ENCODE data around the gene ERGIC1. TPM values are rescaled to one million over a fixed set of nuclear protein-coding genes. Genes with fewer than 3 reads are reported as not detected.
A peak's percentile ranks its signal among the peaks of the same experiment; 100 is the strongest.

ERGIC1 gene
- total RNA-seq, 1 donor: 109 TPM

DNA sequence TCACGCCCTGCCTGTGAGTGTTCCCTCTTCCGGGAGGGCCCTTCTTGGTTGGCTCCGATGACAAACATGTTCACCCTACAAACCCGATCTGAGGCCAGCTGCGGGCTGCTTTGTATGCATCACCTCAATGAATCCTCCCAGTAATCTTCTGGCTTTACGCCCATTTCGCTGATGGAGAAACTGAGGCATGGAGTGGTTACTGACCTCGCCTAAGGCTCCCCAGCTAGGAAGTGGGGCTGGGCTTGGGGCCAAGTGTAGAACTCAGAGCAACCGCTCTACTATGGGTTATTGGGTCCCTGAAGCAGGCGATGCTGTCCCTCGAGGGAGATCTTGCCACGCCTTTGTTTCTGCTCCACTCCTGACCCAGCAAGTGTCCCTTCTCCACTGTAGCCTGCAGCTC, 86.9 kb downstream of the ERGIC1 start:
- H2AFZ ChIP-seq (ENCODE audit: low read length): no peak overlapping the region
- DNase-seq (ENCODE audit: insufficient read length, low spot score, missing footprints): no peak
- no peaks in the 10 kb centered on the region for H4K20me1 ChIP-seq (ENCODE audit: insufficient read depth, low read length)
- no peak overlapping the region for H3K4me2 ChIP-seq (ENCODE audit: insufficient read depth, low read length)
- peak overlapping the region; percentile 96 for H3K27ac ChIP-seq (ENCODE audit: low read depth, low read length)
- peaks cover 10% of the 10 kb centered on the region for H3K4me1 ChIP-seq (ENCODE audit: insufficient read depth, low read length)
- H3K9me3 ChIP-seq (ENCODE audit: low read depth, low read length): no peaks in the 10 kb centered on the region
- no peaks in the 10 kb centered on the region for H3K27me3 ChIP-seq (ENCODE audit: insufficient read depth, low read length)
- TF ChIP-seq CTCF (IDR thresholded peaks at IDR 0.05; ENCODE audit: extremely low read depth, low read depth, low read length): no peak
- H3K4me3 ChIP-seq (ENCODE audit: insufficient read depth, low read length): no peak overlapping the region
- no peaks in the 10 kb centered on the region for H3K79me2 ChIP-seq (ENCODE audit: insufficient read depth, low read length)
- H3K36me3 ChIP-seq (ENCODE audit: insufficient read depth, low read length): peaks cover 42% of the 10 kb centered on the region

GRCh38 chr5:172921906-172922305, 87.9 kb downstream of the ERGIC1 start:
- H2AFZ ChIP-seq (ENCODE audit: low read length): no peak overlapping the region
- no peak overlapping the region for H3K4me2 ChIP-seq (ENCODE audit: insufficient read depth, low read length)
- peaks cover 10% of the 10 kb centered on the region for H3K4me1 ChIP-seq (ENCODE audit: insufficient read depth, low read length)
- H3K36me3 ChIP-seq (ENCODE audit: insufficient read depth, low read length): peaks cover 42% of the 10 kb centered on the region
- no peak for DNase-seq (ENCODE audit: insufficient read length, low spot score, missing footprints)
- no peaks in the 10 kb centered on the region for H4K20me1 ChIP-seq (ENCODE audit: insufficient read depth, low read length)
- no peaks in the 10 kb centered on the region for H3K9me3 ChIP-seq (ENCODE audit: low read depth, low read length)
- H3K4me3 ChIP-seq (ENCODE audit: insufficient read depth, low read length): no peak overlapping the region
- no peak for TF ChIP-seq CTCF (IDR thresholded peaks at IDR 0.05; ENCODE audit: extremely low read depth, low read depth, low read length)
- H3K27me3 ChIP-seq (ENCODE audit: insufficient read depth, low read length): no peaks in the 10 kb centered on the region
- H3K79me2 ChIP-seq (ENCODE audit: insufficient read depth, low read length): no peaks in the 10 kb centered on the region
- H3K27ac ChIP-seq (ENCODE audit: low read depth, low read length): peak overlapping the region; percentile 96

- Histone ChIP-seq H2AFZ (ENCODE audit: low read length) (no peak overlapping the region), H3K36me3 (ENCODE audit: insufficient read depth, low read length) (peaks cover 36% of the 10 kb centered on the region), H3K4me2 (ENCODE audit: insufficient read depth, low read length) (no peak overlapping the region), H4K20me1 (ENCODE audit: insufficient read depth, low read length) (no peaks in the 10 kb centered on the region), H3K4me1 (ENCODE audit: insufficient read depth, low read length) (peaks cover 10% of the 10 kb centered on the region), H3K27ac (ENCODE audit: low read depth, low read length) (no peak overlapping the region), H3K27me3 (ENCODE audit: insufficient read depth, low read length) (no peaks in the 10 kb centered on the region), H3K79me2 (ENCODE audit: insufficient read depth, low read length) (no peaks in the 10 kb centered on the region), H3K4me3 (ENCODE audit: insufficient read depth, low read length) (no peak overlapping the region), H3K9me3 (ENCODE audit: low read depth, low read length) (no peaks in the 10 kb centered on the region)
- DNase-seq (ENCODE audit: insufficient read length, low spot score, missing footprints): no peak
- TF ChIP-seq CTCF (IDR thresholded peaks at IDR 0.05; ENCODE audit: extremely low read depth, low read depth, low read length): no peak
Measured at GRCh38 chr5:172923539-172923938, 89.5 kb downstream of the ERGIC1 start.

- Histone ChIP-seq H3K36me3 (ENCODE audit: insufficient read depth, low read length) (peaks cover 24% of the 10 kb centered on the region), H3K4me3 (ENCODE audit: insufficient read depth, low read length) (no peak overlapping the region), H3K4me2 (ENCODE audit: insufficient read depth, low read length) (no peak overlapping the region), H3K27me3 (ENCODE audit: insufficient read depth, low read length) (no peaks in the 10 kb centered on the region), H3K79me2 (ENCODE audit: insufficient read depth, low read length) (no peaks in the 10 kb centered on the region), H2AFZ (ENCODE audit: low read length) (no peak overlapping the region), H3K9me3 (ENCODE audit: low read depth, low read length) (no peaks in the 10 kb centered on the region), H4K20me1 (ENCODE audit: insufficient read depth, low read length) (no peaks in the 10 kb centered on the region), H3K27ac (ENCODE audit: low read depth, low read length) (no peak overlapping the region), H3K4me1 (ENCODE audit: insufficient read depth, low read length) (peaks cover 12% of the 10 kb centered on the region)
- DNase-seq (ENCODE audit: insufficient read length, low spot score, missing footprints): peak; percentile 48
- no peak for TF ChIP-seq CTCF (IDR thresholded peaks at IDR 0.05; ENCODE audit: extremely low read depth, low read depth, low read length)
Measured at GRCh38 chr5:172925336-172925948, 91.4 kb downstream of the ERGIC1 start.

Data from osteoblast (primary cell).